Activated T-cell treated with anti-CD3 and anti-CD28 coated beads, Interleukin-2, amount 50 U/mL, for 1 hour (primary cell): Measurements from ENCODE around the gene PREX1.

Source experiments
- DNase-seq: peaks from one replicate; pipeline ENCODE4 v3.0.0-alpha.2; 2020

Gene PREX1

GRCh38 chr20:48649104-48649626 is 178.6 kb downstream of the PREX1 start:
- no peak for DNase-seq

- DNase-seq: no peak
Measured at GRCh38 chr20:48648482-48649051, 179.2 kb downstream of the PREX1 start.

GRCh38 chr20:48647858-48648257 is 179.9 kb downstream of the PREX1 start:
- DNase-seq: no peak

- no peak for DNase-seq
Measured at GRCh38 chr20:48645666-48646065, 182.1 kb downstream of the PREX1 start.

GRCh38 chr20:48644286-48644828 is 183.4 kb downstream of the PREX1 start:
- no peak for DNase-seq

GRCh38 chr20:48642105-48642880 is 185.5 kb downstream of the PREX1 start:
- no peak for DNase-seq

- no peak for DNase-seq
Measured at GRCh38 chr20:48640871-48641270, 186.9 kb downstream of the PREX1 start.

- DNase-seq: no peak
Measured at GRCh38 chr20:48639899-48640298, 187.9 kb downstream of the PREX1 start.

- no peak for DNase-seq
Measured at GRCh38 chr20:48638546-48638945, 189.3 kb downstream of the PREX1 start.

- DNase-seq: no peak
Measured at GRCh38 chr20:48637461-48637860, 190.3 kb downstream of the PREX1 start.

GRCh38 chr20:48636301-48636700 is 191.5 kb downstream of the PREX1 start:
- no peak for DNase-seq

- DNase-seq: peak; percentile 63
Measured at GRCh38 chr20:48635791-48636267, 192.0 kb downstream of the PREX1 start.

- DNase-seq: no peak
Measured at GRCh38 chr20:48635361-48635760, 192.4 kb downstream of the PREX1 start.

GRCh38 chr20:48634641-48635040 is 193.2 kb downstream of the PREX1 start:
- DNase-seq: no peak

GRCh38 chr20:48633620-48634257 is 194.1 kb downstream of the PREX1 start:
- DNase-seq: no peak

- DNase-seq: no peak
Measured at GRCh38 chr20:48632825-48633619, 194.8 kb downstream of the PREX1 start.

- no peak for DNase-seq
Measured at GRCh38 chr20:48632017-48632824, 195.6 kb downstream of the PREX1 start.

GRCh38 chr20:48631114-48632016 is 196.4 kb downstream of the PREX1 start:
- DNase-seq: no peak

- no peak for DNase-seq
Measured at GRCh38 chr20:48630342-48631075, 197.3 kb downstream of the PREX1 start.

GRCh38 chr20:48629960-48630315 is 197.9 kb downstream of the PREX1 start:
- DNase-seq: no peak
